BE2C (cell line): ENCODE measurements around the gene DIAPH3.

ENCODE experiments used
- DNase-seq: peaks from one replicate; pipeline ENCODE4 v3.0.0-alpha.2; 2020
- H3K27me3 ChIP-seq: fragments of 250-450 bp; sonication (Bioruptor Pico); 2 replicates; pipeline ENCODE4 v1.5.1; 2020; ENCODE audit warnings: mild to moderate bottlenecking
- H3K36me3 ChIP-seq: fragments of 250-450 bp; sonication (Bioruptor Pico); 2 replicates; pipeline ENCODE4 v1.5.1; 2020; ENCODE audit warnings: mild to moderate bottlenecking
- H3K4me1 ChIP-seq: fragments of 250-450 bp; sonication (Bioruptor Pico); 2 replicates; pipeline ENCODE4 v1.5.1; 2020
- H3K4me3 ChIP-seq: 2 replicates; pipeline ENCODE4 v1.5.1; 2011; ENCODE audit warnings: low read depth, low read length
- H3K9me3 ChIP-seq: fragments of 250-450 bp; sonication (Bioruptor Pico); 2 replicates; pipeline ENCODE4 v1.5.1; 2020
- TF ChIP-seq, protein P1 (sequence below): IDR thresholded peaks from 2 replicates; pipeline ENCODE4 v1.5.1; 2012; ENCODE audit warnings: mild to moderate bottlenecking, low read depth, low read length

Gene DIAPH3

GRCh38 chr13:60000976-60001375, 162.8 kb downstream of the DIAPH3 start:
- DNase-seq, result no peak
- Histone ChIP-seq H3K9me3 (no peaks in the 10 kb centered on the region), H3K4me3 (no peak overlapping the region), H3K4me1 (no peaks in the 10 kb centered on the region), H3K36me3 (no peaks in the 10 kb centered on the region), H3K27me3 (no peaks in the 10 kb centered on the region)
- TF ChIP-seq, protein P1, sequence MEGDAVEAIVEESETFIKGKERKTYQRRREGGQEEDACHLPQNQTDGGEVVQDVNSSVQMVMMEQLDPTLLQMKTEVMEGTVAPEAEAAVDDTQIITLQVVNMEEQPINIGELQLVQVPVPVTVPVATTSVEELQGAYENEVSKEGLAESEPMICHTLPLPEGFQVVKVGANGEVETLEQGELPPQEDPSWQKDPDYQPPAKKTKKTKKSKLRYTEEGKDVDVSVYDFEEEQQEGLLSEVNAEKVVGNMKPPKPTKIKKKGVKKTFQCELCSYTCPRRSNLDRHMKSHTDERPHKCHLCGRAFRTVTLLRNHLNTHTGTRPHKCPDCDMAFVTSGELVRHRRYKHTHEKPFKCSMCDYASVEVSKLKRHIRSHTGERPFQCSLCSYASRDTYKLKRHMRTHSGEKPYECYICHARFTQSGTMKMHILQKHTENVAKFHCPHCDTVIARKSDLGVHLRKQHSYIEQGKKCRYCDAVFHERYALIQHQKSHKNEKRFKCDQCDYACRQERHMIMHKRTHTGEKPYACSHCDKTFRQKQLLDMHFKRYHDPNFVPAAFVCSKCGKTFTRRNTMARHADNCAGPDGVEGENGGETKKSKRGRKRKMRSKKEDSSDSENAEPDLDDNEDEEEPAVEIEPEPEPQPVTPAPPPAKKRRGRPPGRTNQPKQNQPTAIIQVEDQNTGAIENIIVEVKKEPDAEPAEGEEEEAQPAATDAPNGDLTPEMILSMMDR, result no peak

DNA sequence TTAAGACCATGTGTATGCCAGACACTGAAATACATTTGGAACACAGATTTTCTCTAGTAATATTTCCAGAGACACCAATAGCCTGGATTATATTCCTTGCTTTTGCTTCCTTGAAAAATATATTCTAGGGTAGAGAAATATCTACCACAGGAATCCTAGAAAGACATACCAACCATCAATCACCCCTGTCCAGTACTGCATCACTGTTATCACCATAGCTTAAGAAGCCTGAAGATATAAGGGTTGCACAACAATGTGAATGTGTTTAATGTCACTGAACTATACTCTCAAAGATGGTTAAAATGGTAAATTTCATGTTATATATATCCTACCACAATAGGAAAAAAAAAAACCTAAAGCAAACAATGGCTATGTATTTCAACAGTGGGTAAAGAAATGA, 163.6 kb downstream of the DIAPH3 start:
- Histone ChIP-seq H3K27me3 (no peaks in the 10 kb centered on the region), H3K36me3 (no peaks in the 10 kb centered on the region), H3K4me3 (no peak overlapping the region), H3K4me1 (no peaks in the 10 kb centered on the region), H3K9me3 (no peaks in the 10 kb centered on the region)
- TF ChIP-seq, protein P1, result no peak
- no peak for DNase-seq

DNA sequence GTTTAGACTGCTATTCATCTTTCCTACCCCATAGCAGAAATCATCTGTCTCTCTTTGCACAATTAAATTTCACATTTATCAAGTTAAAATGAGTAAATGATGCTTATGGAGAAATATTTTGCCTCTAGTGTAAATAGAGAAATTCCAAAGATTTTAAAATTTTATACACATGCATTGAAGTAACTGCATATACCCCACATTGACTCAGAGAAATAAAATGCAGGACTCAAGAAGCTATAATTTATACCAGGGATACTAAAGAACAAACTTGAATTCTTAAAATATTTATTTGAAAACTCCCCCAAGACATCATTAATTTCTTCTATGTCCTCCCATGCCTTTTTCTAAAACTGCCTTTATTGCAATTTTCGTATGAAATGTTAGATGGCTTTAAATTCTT, 165.8 kb downstream of the DIAPH3 start:
- H3K4me1 ChIP-seq, result no peaks in the 10 kb centered on the region
- no peak for DNase-seq
- no peaks in the 10 kb centered on the region for H3K36me3 ChIP-seq
- H3K27me3 ChIP-seq, result no peaks in the 10 kb centered on the region
- H3K9me3 ChIP-seq, result no peaks in the 10 kb centered on the region
- TF ChIP-seq, protein P1, result no peak
- no peak overlapping the region for H3K4me3 ChIP-seq

DNA sequence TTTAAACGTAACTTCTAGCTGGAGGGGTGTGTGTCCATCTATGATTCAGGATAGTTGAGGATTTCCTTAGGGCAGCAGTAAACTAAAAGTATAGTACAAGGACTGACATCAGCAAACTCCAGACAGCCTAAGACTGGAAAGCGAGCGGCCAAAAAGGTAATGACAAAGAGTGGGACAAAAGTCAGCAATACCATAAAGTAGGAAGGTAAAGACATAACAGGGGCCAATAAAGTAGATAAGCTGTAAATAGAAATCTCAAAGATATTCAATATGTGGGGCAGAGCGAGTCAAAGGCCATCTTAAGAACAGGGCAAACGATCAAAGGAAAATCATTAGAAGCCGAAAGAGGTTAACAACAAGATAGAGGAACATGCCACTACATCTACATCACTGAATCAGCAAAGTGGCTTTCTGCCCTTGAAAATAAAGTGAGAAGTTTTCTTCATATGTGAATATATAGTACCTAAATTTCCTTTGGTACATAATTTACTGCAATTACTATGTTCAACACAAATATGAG, 167.2 kb downstream of the DIAPH3 start:
- TF ChIP-seq, protein P1, result no peak
- DNase-seq, result no peak
- Histone ChIP-seq H3K27me3 (no peaks in the 10 kb centered on the region), H3K36me3 (no peaks in the 10 kb centered on the region), H3K9me3 (no peaks in the 10 kb centered on the region), H3K4me3 (no peak overlapping the region), H3K4me1 (no peaks in the 10 kb centered on the region)

GRCh38 chr13:59991395-59991794, 172.3 kb downstream of the DIAPH3 start:
- no peak for DNase-seq

DNA sequence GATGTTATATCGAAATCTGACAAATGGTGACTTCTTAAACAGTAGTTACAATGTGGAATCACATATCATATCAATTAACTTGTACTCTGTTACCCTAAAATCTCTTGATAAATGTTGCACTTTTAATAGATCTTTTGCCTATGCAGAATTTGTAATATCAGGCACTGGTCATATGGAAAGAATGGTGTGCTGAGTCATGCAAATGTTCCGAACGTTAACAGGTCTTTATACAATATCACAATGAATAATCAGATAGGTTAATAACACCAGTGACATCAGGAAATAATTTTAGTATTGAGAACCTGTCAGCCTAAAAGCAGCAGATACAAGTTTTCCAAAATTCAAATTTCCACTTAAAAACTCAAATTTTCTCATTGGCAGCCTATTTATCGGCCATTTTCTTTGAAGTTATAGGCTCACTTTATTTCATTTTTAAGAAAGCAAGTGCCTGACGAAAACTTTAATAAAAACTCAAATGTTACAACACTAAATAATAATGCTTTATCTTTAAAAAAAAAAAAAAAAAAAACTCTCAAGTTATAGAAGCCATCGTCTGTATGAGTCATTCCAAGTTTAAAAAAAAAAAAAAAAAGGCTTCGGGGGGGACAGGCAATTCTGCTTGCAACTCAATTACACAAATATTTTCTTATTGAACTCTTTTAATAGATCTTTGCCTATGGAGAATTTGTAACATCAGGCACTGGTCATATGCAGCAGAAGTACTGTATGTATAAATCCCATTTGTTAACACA, 180.9 kb downstream of the DIAPH3 start:
- Histone ChIP-seq H3K36me3 (no peaks in the 10 kb centered on the region), H3K27me3 (no peaks in the 10 kb centered on the region), H3K4me3 (no peak overlapping the region), H3K4me1 (peaks cover 4% of the 10 kb centered on the region), H3K9me3 (no peaks in the 10 kb centered on the region)
- TF ChIP-seq, protein P1, result no peak
- DNase-seq, result no peak

More at GRCh38 chr13:59991395-59991794, 172.3 kb downstream of the DIAPH3 start:
- Histone ChIP-seq H3K4me3 (no peak overlapping the region), H3K9me3 (no peaks in the 10 kb centered on the region), H3K4me1 (no peaks in the 10 kb centered on the region), H3K27me3 (no peaks in the 10 kb centered on the region), H3K36me3 (no peaks in the 10 kb centered on the region)
- TF ChIP-seq, protein P1, result no peak
